Measurements from ENCODE around the gene CYP26B1.

Gene CYP26B1, protein sequence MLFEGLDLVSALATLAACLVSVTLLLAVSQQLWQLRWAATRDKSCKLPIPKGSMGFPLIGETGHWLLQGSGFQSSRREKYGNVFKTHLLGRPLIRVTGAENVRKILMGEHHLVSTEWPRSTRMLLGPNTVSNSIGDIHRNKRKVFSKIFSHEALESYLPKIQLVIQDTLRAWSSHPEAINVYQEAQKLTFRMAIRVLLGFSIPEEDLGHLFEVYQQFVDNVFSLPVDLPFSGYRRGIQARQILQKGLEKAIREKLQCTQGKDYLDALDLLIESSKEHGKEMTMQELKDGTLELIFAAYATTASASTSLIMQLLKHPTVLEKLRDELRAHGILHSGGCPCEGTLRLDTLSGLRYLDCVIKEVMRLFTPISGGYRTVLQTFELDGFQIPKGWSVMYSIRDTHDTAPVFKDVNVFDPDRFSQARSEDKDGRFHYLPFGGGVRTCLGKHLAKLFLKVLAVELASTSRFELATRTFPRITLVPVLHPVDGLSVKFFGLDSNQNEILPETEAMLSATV

DNA sequence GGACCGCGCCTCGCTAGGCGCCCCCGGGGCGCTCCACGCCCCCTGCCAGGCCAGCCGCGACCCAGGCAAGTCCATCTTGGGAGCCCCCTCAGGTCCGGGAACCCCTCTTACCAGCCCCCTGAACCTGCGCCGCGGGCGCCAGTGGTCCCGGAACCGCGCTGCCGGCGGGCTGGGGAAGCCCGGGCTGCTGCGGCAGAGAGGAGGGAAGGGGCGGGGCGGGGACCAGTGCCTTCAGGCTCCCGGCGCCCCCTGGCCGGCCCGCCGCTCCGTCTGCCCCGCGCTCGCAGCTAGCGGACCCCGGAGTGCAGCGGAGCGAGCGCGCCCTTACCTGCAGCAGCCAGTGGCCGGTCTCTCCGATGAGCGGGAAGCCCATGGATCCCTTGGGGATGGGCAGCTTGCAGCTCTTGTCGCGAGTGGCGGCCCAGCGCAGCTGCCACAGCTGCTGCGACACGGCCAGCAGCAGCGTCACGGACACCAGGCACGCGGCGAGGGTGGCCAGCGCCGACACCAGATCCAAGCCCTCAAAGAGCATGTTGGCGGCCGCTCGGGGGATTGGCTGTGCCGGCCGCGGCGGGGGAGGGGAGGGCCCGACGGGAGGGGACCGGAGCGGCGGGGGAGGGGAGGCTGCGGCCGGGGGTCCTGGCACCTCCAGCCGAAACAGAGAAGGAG lies at the start of gene CYP26B1:
Gene CYP26B1, minus strand, starts transcription at position 560 of the 669 bp plus-strand sequence. Its CDS starts 28 bp downstream, at position 532.
- no peak within 1 kb of the TSS for H3K27ac ChIP-seq (ENCODE audit: low read depth, low read length)

DNA sequence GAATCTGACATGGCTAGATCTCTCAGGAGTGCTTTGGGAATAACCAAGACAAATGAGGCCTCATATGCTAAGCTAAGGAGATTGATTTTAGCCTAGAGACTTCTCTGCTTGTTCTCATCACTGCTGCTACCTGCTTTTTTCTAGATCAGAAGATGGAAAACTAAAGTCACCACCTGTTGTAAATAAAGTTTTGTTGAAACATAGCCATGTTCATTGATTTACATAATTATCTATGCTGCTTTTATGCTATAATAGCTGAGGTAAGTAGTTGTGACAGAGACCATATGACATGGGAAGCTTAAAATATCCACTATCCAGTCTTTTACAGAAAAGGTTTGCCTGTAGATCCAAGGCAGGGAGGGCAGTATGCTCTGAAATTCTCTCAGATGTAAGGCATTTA lies 46.1 kb upstream of the CYP26B1 start:
- Histone ChIP-seq H3K36me3 (ENCODE audit: control insufficient read depth, insufficient read depth, low read length) (no peaks in the 10 kb centered on the region), H3K27me3 (ENCODE audit: control insufficient read depth, insufficient read depth, low read length) (no peaks in the 10 kb centered on the region), H3K9me3 (ENCODE audit: control insufficient read depth, insufficient read depth, low read length) (no peaks in the 10 kb centered on the region), H3K4me3 (ENCODE audit: low read depth, low read length) (no peak overlapping the region), H3K27ac (ENCODE audit: low read depth, low read length) (no peak overlapping the region), H3K9ac (ENCODE audit: low read depth, low read length) (no peak overlapping the region), H3K4me1 (ENCODE audit: control insufficient read depth, insufficient read depth, low read length) (no peaks in the 10 kb centered on the region)

More for the DNA sequence above, at the start of gene CYP26B1:
- Histone ChIP-seq H3K36me3 (ENCODE audit: control insufficient read depth, insufficient read depth, low read length) (no peaks in the 10 kb centered on the region), H3K9ac (ENCODE audit: low read depth, low read length) (no peak within 1 kb of the TSS), H3K27me3 (ENCODE audit: control insufficient read depth, insufficient read depth, low read length) (peaks cover 96% of the 10 kb centered on the region), H3K4me1 (ENCODE audit: control insufficient read depth, insufficient read depth, low read length) (peaks cover 34% of the 10 kb centered on the region), H3K4me3 (ENCODE audit: low read depth, low read length) (peak within 1 kb of the TSS; percentile 61), H3K9me3 (ENCODE audit: control insufficient read depth, insufficient read depth, low read length) (no peaks in the 10 kb centered on the region)

DNA sequence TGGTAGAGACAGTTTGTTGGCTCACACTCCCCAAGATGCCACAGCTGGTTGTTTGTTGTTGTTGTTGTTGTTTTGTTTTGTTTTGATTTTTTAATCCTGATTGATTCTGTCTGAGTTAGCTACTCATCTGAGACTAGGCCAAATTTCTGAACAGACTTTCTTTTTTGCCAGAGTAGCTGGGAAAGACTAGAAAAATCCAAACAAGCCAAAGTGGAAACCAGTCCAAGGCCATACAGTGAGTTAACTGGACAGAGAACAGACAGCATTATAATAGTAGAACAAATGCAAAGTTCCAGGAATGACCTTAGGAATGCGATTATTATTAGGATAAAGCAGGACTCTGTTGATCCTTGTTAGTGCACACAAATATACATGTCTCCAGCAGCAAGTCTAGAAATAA lies 43.8 kb upstream of the CYP26B1 start:
- H3K27ac ChIP-seq (ENCODE audit: low read depth, low read length): no peak overlapping the region
- H3K4me3 ChIP-seq (ENCODE audit: low read depth, low read length): no peak overlapping the region
- no peaks in the 10 kb centered on the region for H3K4me1 ChIP-seq (ENCODE audit: control insufficient read depth, insufficient read depth, low read length)
- no peaks in the 10 kb centered on the region for H3K27me3 ChIP-seq (ENCODE audit: control insufficient read depth, insufficient read depth, low read length)
- H3K9ac ChIP-seq (ENCODE audit: low read depth, low read length): no peak overlapping the region
- H3K9me3 ChIP-seq (ENCODE audit: control insufficient read depth, insufficient read depth, low read length): no peaks in the 10 kb centered on the region
- no peaks in the 10 kb centered on the region for H3K36me3 ChIP-seq (ENCODE audit: control insufficient read depth, insufficient read depth, low read length)

DNA sequence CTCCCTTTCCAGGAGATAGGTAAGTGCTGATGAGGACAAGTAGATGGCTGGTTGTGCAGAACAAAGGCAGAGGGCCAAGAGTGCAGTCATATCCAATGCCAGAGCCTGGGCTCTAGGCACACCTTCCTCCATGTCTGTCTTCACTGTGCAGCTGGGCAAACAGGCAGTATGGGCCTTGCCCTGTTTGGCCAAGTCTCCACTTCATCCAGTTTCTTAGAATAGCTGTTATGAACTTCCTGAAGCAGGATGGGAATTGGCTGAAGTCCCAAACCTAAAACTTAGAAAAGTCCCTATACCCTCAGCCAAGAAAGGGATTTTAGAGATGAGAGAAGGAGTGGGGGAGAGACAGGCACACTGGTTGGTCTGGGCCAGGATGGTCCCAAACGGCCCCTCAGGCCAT lies 37.5 kb upstream of the CYP26B1 start:
- Histone ChIP-seq H3K9me3 (ENCODE audit: control insufficient read depth, insufficient read depth, low read length) (no peaks in the 10 kb centered on the region), H3K4me1 (ENCODE audit: control insufficient read depth, insufficient read depth, low read length) (no peaks in the 10 kb centered on the region), H3K4me3 (ENCODE audit: low read depth, low read length) (no peak overlapping the region), H3K27me3 (ENCODE audit: control insufficient read depth, insufficient read depth, low read length) (no peaks in the 10 kb centered on the region), H3K36me3 (ENCODE audit: control insufficient read depth, insufficient read depth, low read length) (no peaks in the 10 kb centered on the region), H3K27ac (ENCODE audit: low read depth, low read length) (no peak overlapping the region), H3K9ac (ENCODE audit: low read depth, low read length) (no peak overlapping the region)

DNA sequence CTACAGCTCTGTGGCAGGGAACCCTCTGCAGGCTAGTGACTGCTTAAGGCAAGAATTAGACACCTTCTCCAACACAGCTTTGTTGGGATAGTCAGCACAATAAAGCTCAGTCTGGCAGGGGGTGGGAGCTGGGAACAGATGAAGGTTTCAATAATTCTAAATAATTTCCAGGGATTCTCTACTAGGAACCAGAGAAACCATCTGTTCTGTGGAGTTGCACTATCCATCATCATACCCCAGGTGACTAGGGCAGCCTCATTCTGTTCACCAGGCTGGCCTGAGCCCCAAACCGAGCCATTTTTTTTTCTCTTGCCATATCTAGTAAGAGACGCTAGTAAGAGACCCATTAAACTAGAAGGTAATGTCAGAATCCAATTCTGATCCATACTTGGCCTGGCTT lies 35.8 kb upstream of the CYP26B1 start:
- Histone ChIP-seq H3K4me3 (ENCODE audit: low read depth, low read length) (no peak overlapping the region), H3K9ac (ENCODE audit: low read depth, low read length) (no peak overlapping the region), H3K4me1 (ENCODE audit: control insufficient read depth, insufficient read depth, low read length) (no peaks in the 10 kb centered on the region), H3K27me3 (ENCODE audit: control insufficient read depth, insufficient read depth, low read length) (no peaks in the 10 kb centered on the region), H3K36me3 (ENCODE audit: control insufficient read depth, insufficient read depth, low read length) (0 out of 2 replicates have a peak, but pooled peaks cover 4% of the 10 kb centered on the region), H3K9me3 (ENCODE audit: control insufficient read depth, insufficient read depth, low read length) (no peaks in the 10 kb centered on the region), H3K27ac (ENCODE audit: low read depth, low read length) (no peak overlapping the region)

DNA sequence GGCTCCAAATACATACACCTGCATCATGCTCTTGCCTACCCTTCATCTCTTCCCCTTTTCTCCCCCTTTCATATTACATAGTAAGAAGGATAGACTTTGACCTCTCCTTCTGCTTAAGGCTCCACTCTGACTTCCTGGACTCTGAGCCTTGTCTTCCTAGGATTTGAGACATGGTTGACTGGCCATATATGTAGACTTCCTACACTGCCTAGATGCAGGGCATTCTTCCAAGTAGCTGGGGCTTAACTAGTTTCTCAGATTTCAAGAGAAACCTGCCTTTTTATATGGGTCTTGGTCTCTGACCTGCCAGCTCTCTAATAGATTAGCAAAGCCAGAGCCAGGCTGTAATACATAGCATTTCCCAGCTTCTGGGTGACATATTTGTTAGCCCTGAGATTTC lies 35.4 kb upstream of the CYP26B1 start:
- Histone ChIP-seq H3K36me3 (ENCODE audit: control insufficient read depth, insufficient read depth, low read length) (0 out of 2 replicates have a peak, but pooled peaks cover 8% of the 10 kb centered on the region), H3K27ac (ENCODE audit: low read depth, low read length) (no peak overlapping the region), H3K27me3 (ENCODE audit: control insufficient read depth, insufficient read depth, low read length) (no peaks in the 10 kb centered on the region), H3K9me3 (ENCODE audit: control insufficient read depth, insufficient read depth, low read length) (no peaks in the 10 kb centered on the region), H3K4me3 (ENCODE audit: low read depth, low read length) (no peak overlapping the region), H3K9ac (ENCODE audit: low read depth, low read length) (no peak overlapping the region), H3K4me1 (ENCODE audit: control insufficient read depth, insufficient read depth, low read length) (no peaks in the 10 kb centered on the region)

DNA sequence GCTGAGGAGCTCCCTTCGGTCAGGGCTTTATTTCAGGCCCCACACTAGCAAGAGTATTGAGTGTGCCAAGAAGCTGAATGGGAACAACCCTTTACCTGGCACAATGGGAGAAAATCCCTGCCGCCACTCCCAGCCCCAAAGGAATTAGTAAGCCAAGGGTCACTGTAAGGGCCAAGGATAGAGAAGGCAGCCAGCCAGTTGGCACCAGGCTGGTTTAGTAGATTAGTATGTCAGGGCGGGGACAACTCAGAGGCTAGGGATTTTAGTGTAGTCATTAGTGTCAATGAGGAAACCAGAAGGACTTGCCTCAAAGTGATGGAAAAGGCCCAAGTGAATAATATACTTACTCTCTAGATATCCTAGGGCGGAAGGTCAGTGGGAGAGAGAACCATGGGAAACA lies 34.9 kb upstream of the CYP26B1 start:
- H3K9ac ChIP-seq (ENCODE audit: low read depth, low read length): no peak overlapping the region
- no peaks in the 10 kb centered on the region for H3K9me3 ChIP-seq (ENCODE audit: control insufficient read depth, insufficient read depth, low read length)
- H3K36me3 ChIP-seq (ENCODE audit: control insufficient read depth, insufficient read depth, low read length): 0 out of 2 replicates have a peak, but pooled peaks cover 11% of the 10 kb centered on the region
- H3K27ac ChIP-seq (ENCODE audit: low read depth, low read length): no peak overlapping the region
- no peaks in the 10 kb centered on the region for H3K4me1 ChIP-seq (ENCODE audit: control insufficient read depth, insufficient read depth, low read length)
- no peaks in the 10 kb centered on the region for H3K27me3 ChIP-seq (ENCODE audit: control insufficient read depth, insufficient read depth, low read length)
- no peak overlapping the region for H3K4me3 ChIP-seq (ENCODE audit: low read depth, low read length)

DNA sequence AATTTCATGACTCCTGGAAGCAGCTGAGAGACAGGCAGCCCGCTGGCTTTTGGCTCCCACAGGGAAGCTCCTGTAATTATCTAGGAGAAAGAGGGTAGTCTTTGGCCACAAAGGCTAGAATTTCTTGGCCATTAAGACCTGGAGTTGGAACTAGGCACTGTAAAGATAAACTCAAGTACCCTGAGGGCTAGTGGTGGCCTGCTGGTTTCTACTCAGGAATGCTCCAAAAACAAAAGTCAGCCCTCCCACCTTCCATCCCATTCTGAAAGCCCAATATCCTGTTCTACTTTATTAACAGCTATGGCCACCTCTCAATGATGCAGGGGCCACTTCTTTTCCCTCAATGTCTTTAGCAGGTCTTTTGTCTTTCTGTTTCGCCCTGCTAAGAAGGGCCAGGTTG lies 34.0 kb upstream of the CYP26B1 start:
- Histone ChIP-seq H3K27me3 (ENCODE audit: control insufficient read depth, insufficient read depth, low read length) (no peaks in the 10 kb centered on the region), H3K9ac (ENCODE audit: low read depth, low read length) (no peak overlapping the region), H3K9me3 (ENCODE audit: control insufficient read depth, insufficient read depth, low read length) (no peaks in the 10 kb centered on the region), H3K4me3 (ENCODE audit: low read depth, low read length) (no peak overlapping the region), H3K36me3 (ENCODE audit: control insufficient read depth, insufficient read depth, low read length) (0 out of 2 replicates have a peak, but pooled peaks cover 15% of the 10 kb centered on the region), H3K4me1 (ENCODE audit: control insufficient read depth, insufficient read depth, low read length) (no peaks in the 10 kb centered on the region), H3K27ac (ENCODE audit: low read depth, low read length) (no peak overlapping the region)

DNA sequence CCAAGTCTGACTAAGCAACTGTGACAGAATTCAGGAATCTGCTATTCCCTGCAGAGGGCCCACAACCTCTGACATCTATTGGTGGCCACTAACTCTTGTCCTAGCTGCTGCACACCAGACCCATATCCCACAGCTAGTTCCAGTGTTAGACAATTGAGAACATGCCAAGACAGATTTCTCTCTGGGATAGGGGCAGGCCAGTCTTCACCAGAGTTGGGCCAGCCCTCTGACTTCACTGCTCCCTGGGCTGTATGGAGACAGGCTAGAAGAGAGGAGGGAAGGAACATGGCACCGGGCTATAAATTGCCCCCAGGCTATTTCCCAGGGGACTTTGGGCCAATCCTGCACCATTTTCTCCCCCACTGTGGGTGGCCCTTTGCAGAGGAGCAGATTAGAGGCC lies 32.7 kb upstream of the CYP26B1 start:
- H3K9ac ChIP-seq (ENCODE audit: low read depth, low read length): no peak overlapping the region
- H3K4me3 ChIP-seq (ENCODE audit: low read depth, low read length): no peak overlapping the region
- no peaks in the 10 kb centered on the region for H3K9me3 ChIP-seq (ENCODE audit: control insufficient read depth, insufficient read depth, low read length)
- H3K27ac ChIP-seq (ENCODE audit: low read depth, low read length): no peak overlapping the region
- H3K36me3 ChIP-seq (ENCODE audit: control insufficient read depth, insufficient read depth, low read length): 0 out of 2 replicates have a peak, but pooled peaks cover 15% of the 10 kb centered on the region
- H3K27me3 ChIP-seq (ENCODE audit: control insufficient read depth, insufficient read depth, low read length): no peaks in the 10 kb centered on the region
- no peaks in the 10 kb centered on the region for H3K4me1 ChIP-seq (ENCODE audit: control insufficient read depth, insufficient read depth, low read length)

DNA sequence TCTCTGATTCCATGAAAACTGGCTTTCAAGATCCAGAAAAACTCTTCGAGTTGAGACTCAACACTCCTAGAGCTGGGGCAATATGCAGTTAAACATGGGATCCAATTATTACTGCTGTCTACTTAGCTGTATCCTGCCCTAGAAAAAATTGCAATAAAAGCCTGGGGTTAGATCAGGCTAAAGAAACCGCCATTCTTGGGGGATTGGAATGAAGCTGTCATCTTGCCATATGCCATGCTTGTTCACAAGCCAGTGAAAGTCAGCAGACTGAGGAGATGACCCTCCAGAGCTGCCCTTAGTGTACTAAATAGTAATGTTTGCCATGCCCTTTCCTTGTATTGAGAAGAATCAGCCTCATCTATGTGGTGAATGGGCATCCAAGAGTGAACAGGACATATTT lies 30.9 kb upstream of the CYP26B1 start:
- no peak overlapping the region for H3K27ac ChIP-seq (ENCODE audit: low read depth, low read length)
- H3K36me3 ChIP-seq (ENCODE audit: control insufficient read depth, insufficient read depth, low read length): 0 out of 2 replicates have a peak, but pooled peaks cover 15% of the 10 kb centered on the region
- H3K9me3 ChIP-seq (ENCODE audit: control insufficient read depth, insufficient read depth, low read length): no peaks in the 10 kb centered on the region
- no peak overlapping the region for H3K9ac ChIP-seq (ENCODE audit: low read depth, low read length)
- peaks cover 9% of the 10 kb centered on the region for H3K4me1 ChIP-seq (ENCODE audit: control insufficient read depth, insufficient read depth, low read length)
- no peak overlapping the region for H3K4me3 ChIP-seq (ENCODE audit: low read depth, low read length)
- no peaks in the 10 kb centered on the region for H3K27me3 ChIP-seq (ENCODE audit: control insufficient read depth, insufficient read depth, low read length)

DNA sequence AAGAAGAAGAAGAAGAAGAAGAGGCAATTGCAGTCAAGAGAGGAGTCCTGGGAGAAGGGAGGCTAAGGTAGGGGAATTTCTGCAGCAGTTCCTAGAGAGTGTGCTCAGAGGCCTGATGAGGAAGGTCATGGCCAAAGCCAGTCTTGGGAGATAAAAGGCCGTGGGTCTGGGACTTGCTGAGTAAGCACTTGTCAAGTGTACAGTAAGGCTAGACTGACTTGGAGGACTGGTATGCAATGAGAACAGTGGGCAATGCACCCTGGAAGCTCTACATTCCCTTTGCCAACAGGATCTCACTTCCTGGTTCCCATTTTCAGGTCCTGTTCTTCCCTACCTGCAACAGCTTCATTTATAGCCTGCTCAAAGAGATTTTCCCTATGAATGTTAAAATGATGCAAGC lies 28.6 kb upstream of the CYP26B1 start:
- Histone ChIP-seq H3K9me3 (ENCODE audit: control insufficient read depth, insufficient read depth, low read length) (no peaks in the 10 kb centered on the region), H3K27me3 (ENCODE audit: control insufficient read depth, insufficient read depth, low read length) (no peaks in the 10 kb centered on the region), H3K4me1 (ENCODE audit: control insufficient read depth, insufficient read depth, low read length) (peaks cover 12% of the 10 kb centered on the region), H3K4me3 (ENCODE audit: low read depth, low read length) (no peak overlapping the region), H3K27ac (ENCODE audit: low read depth, low read length) (no peak overlapping the region), H3K9ac (ENCODE audit: low read depth, low read length) (no peak overlapping the region), H3K36me3 (ENCODE audit: control insufficient read depth, insufficient read depth, low read length) (0 out of 2 replicates have a peak, but pooled peaks cover 15% of the 10 kb centered on the region)
